ENCODE results near the gene DOK4.
"Not testable (repeated sequence)": the region's sequence is repeated elsewhere in the genome, so short reads cannot be mapped to it uniquely, and the experiment has no call there.

DOK4 gene

GRCh38 chr16:57502048-57502775, 15.9 kb upstream of the DOK4 start:
- no peak for DNase-seq (ENCODE audit: low read depth in 2 of 2)

- DNase-seq (ENCODE audit: low read depth in 2 of 2) = no peak
Measured at GRCh38 chr16:57501492-57501891, 15.2 kb upstream of the DOK4 start.

DNA sequence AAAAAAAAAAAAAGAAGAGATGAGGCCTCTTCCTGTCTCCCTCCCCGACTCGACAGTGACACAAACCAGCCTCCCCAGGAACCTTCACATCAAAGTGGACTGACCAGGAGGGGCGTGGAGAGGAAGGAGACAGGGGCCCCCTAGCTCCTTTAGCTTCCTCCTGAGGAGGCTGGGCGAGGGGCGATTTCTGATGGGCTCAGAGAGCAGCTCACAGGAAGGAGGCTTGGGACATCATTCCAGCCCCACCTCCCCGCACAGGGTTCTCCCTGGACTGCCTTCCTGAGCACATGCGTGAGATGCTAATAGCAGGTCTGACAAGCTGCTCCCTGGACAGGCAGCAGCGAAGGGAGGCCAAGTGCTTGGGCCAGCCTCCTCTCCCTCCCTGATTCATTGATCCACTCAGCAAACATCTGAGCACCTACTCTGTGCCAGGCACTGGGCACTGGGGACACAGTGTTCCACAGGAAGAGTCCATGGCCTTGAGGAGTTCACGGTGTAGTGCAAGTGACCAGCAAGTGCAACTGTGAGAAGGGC, 14.4 kb upstream of the DOK4 start:
- DNase-seq (ENCODE audit: low read depth in 2 of 2) = no peak

GRCh38 chr16:57499941-57500340, 13.6 kb upstream of the DOK4 start:
- not testable (repeated sequence) for DNase-seq (ENCODE audit: low read depth in 2 of 2)

GRCh38 chr16:57498031-57498430, 11.7 kb upstream of the DOK4 start:
- DNase-seq (ENCODE audit: low read depth in 2 of 2) = no peak

DNA sequence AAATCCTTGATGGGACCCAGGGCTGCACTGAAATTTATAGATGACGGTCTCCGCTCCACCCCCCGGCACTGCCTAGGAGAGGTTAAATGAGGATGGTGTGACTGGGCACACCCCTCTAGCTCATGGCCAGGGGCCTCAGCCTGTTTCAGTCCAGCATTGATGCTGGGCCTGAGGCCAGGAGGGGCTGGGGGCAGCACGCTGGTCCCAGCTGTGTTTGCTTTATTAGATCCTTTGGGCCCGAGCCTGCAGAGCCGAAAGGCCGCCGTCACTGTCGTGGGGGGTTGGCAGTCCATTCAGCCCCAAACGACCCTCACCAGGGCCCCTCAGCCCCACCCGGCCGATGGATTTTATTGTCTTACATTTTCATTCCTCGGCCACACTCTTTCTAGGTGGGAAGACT, 10.8 kb upstream of the DOK4 start:
- no peak for DNase-seq (ENCODE audit: low read depth in 2 of 2)

DNA sequence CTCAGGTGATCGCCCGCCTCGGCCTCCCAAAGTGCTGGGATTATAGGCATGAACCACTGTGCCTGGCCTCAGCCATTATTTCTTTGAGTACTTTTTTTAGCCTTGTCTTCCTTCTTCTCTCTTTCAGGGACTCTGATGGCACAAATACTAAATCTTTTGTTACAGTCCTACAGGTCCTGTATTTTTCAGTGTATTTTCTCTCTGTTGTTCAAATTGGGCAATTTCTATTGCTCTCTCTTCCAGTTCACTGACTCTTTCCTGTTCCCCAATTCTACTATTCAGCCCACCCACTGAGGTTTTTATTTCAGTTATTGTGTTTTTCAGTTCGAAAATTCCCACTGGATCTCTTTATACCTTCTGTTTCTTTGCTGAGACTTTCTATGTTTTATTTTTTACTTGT, 7.5 kb upstream of the DOK4 start:
- no peak for DNase-seq (ENCODE audit: low read depth in 2 of 2)

GRCh38 chr16:57489229-57489628, 2.9 kb upstream of the DOK4 start:
- DNase-seq (ENCODE audit: low read depth in 2 of 2) = no peak

DNA sequence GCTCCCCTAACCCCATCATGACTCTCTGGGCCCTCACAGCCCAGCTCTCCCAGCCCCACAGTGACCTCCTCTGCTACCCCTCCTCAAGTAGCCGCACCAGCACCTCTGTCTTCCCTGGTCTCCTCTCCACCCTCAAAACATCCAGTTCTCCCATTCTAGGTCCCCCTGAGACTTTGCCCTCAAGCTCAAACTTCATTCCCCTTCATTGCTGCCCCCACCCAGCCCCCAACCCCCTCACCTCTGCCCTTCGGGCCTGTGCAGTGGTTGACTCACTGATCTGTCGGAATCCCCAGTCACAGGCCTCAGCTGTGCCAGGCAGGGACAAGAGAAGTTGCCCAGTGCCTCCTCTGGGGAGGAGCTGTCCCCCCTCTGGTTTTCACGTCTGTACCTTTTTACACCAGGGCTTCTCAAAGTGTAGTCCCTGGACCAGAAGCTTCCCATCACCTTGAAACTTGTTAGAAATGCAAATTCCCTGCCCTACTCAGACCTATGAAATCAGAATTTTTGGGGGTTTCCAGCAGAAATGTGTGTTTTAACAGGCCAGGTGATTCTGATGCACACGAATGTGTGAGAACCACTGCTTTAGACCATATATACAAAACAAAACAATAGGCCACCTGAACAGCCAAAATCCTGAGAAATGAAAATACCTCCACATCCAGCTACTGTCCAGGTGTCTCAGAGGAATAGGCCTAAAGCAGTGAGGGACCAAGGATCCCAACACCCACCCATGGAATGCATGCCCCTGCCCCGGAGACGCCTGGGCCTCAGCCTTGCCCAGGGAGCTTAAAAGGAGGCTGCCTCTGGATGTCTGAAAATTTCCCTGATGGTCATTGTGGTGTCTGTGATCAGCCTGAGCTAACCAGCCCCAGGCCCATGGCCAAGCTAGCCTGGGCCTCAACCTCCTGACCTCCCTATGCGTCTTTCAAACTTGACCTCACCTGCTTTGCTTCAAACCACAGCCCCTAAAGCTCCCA, 853 bp upstream of the DOK4 start:
- no peak for DNase-seq (ENCODE audit: low read depth in 2 of 2)

DNA sequence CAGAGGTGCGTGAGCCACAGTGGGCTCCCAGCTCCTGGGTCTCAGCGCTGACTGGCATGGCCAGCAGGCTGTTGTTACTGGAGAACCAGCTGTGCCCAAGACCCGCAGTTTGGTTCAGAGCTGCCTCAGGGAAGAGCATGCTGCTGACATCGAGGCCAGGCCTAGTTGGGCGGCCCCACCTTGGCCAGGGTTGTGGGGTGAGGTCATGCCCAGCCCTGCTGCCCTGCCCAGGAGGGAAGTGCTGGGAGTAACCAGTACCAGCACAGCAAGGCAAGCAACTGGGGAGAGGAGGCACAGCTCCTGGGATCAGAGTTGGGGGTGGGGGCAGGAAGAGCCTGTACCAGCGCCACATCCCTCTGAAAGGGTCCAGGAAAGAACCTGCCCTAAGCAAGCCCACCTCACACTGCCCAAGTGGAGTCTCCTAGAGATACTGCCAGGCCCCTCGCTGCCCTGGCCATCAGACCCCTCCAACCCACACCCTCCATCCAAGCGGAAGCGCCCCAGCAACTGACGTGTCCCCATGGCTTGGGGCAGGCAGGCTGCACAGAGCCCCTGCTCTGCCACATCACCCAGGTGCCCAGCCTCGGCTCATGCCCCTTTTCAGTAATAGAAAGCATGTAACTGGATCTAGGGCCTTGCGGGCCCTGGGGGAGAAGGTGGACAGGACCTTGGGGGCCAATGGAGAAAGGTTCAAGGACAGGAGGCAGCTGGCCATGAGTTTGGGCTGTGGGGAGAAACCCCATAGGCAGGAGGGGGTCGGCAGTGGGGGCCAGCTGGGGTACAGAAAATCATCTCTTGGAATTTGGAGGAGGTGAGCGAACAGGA, 990 bp downstream of the DOK4 start:
- DNase-seq (ENCODE audit: low read depth in 2 of 2) = no peak

GRCh38 chr16:57484515-57485005, 1.7 kb downstream of the DOK4 start:
- no peak for DNase-seq (ENCODE audit: low read depth in 2 of 2)

DNA sequence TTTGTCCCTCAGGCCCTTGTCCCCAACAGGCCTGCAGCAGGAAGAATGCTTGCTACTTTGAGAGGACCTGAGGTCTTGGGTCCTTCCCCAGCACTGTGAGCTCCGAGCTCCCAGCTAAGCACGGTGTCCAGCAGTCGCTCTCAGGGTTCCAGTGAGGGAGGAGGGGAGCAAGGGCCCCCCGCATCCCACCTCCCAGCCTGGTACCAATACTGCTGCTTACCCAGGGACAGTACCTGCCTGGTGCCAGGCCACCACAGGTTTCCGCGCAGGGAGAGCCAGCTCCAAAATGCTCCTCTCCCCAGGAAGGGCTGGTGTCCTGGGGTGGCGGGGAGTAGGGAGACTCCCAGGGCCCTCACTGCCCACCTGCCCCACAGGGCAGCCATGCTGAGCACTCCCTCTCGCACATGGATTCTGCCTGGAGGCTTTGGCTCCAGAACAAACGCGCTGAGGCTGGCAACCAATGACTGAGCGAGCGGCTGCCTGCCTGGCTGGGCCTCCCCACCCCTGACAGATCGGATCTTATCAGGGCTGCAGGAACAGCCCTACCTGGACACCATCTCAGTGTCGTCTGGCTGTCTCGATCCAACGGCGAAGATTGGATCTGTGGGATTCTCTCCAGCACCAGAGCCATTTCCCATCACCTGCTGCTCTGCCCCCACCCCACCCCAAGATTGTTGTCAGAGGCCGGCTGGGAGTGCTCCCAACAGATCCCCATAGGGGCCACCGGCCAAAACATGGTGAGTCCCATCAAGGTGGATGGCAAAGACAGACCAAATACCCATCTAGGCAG, 2.4 kb downstream of the DOK4 start:
- no peak for DNase-seq (ENCODE audit: low read depth in 2 of 2)

- no peak for DNase-seq (ENCODE audit: low read depth in 2 of 2)
Measured at GRCh38 chr16:57482845-57483545, 3.3 kb downstream of the DOK4 start.

- no peak for DNase-seq (ENCODE audit: low read depth in 2 of 2)
Measured at GRCh38 chr16:57481421-57481820, 4.9 kb downstream of the DOK4 start.

GRCh38 chr16:57480754-57481230, 5.5 kb downstream of the DOK4 start:
- no peak for DNase-seq (ENCODE audit: low read depth in 2 of 2)

GRCh38 chr16:57479976-57480753, 6.1 kb downstream of the DOK4 start:
- no peak for DNase-seq (ENCODE audit: low read depth in 2 of 2)

- DNase-seq (ENCODE audit: low read depth in 2 of 2) = no peak
Measured at GRCh38 chr16:57479205-57479975, 6.9 kb downstream of the DOK4 start.

GRCh38 chr16:57478396-57479204, 7.7 kb downstream of the DOK4 start:
- DNase-seq (ENCODE audit: low read depth in 2 of 2) = no peak
